HepG2 (cell line): ENCODE measurements around the gene BDH2. TPM values are rescaled to one million over a fixed set of nuclear protein-coding genes. Genes with fewer than 3 reads are reported as not detected.

ENCODE experiments used
- ATAC-seq: fragments of 200-7000 bp; cut with Tn5 transposase; 3 replicates; pipeline ENCODE4 v1.9.1; 2020; ENCODE audit warnings: mild to moderate bottlenecking, moderate library complexity
- BruUV-seq: library from RNA; stranded (reverse); fragments of 400-500 nt; replicated peaks from 2 replicates; lab custom pipeline; 2021; lab: Mats Ljungman, UMichigan
- CTCF ChIA-PET: fragments of 300-600 bp; formaldehyde crosslinking; extraction: SDS; loops from one replicate; lab custom pipeline; 2021; ENCODE audit warnings: low total read pairs, inconsistent platforms, low intra/inter-chr PET ratio; lab: Yijun Ruan, JAX
- POLR2A ChIA-PET: fragments of 350-600 bp; sonication (Branson Sonifier 250); formaldehyde crosslinking; loops from one replicate; lab custom pipeline; 2020; ENCODE audit warnings: antibody characterized with exemption, inconsistent platforms; lab: Yijun Ruan, JAX
- DNase-seq: peaks from one replicate; pipeline ENCODE4 v3.0.0-alpha.2; 2015; ENCODE audit warnings: low spot score
- FAIRE-seq: peaks from 3 replicates; lab custom pipeline; 2011; peaks lifted over from hg19 to GRCh38; lab: Jason Lieb, UNC
- H2AFZ ChIP-seq: one replicate; pipeline ENCODE4 v1.6.1; 2011; ENCODE audit warnings: low read length, inconsistent platforms
- H3K27ac ChIP-seq: fragments of 300-600 bp; 3 replicates; pipeline ENCODE4 v1.8.0; 2011; ENCODE audit warnings: mixed run types, mild to moderate bottlenecking, mixed read lengths, low read length, inconsistent platforms; ENCODE audit not compliant: insufficient read depth; ENCODE audit errors: extremely low read length
- H3K27me3 ChIP-seq, 2 experiments: fragments of 200-600 bp in 1 of 2; 2 replicates in 1 of 2; 3 replicates in 1 of 2; pipeline versions ENCODE4 v1.6.0 to v1.8.0; 2011; ENCODE audit warnings: low read length in 2 of 2, mild to moderate bottlenecking in 2 of 2, moderate library complexity in 2 of 2, inconsistent platforms in 1 of 2; ENCODE audit not compliant: insufficient read depth in 2 of 2, control insufficient read depth in 1 of 2
- H3K36me3 ChIP-seq, 2 experiments: fragments of 200-600 bp in 1 of 2; replicated peaks in 1 of 2; 2 replicates in 1 of 2; 3 replicates in 1 of 2; pipeline versions ENCODE4 v1.5.1 to v1.8.0; 2011; ENCODE audit warnings: low read length in 2 of 2, inconsistent platforms in 1 of 2; ENCODE audit not compliant: insufficient read depth in 2 of 2, control insufficient read depth in 1 of 2
- H3K4me1 ChIP-seq: 2 replicates; pipeline ENCODE4 v1.5.1; 2012; ENCODE audit warnings: low read length, inconsistent platforms; ENCODE audit not compliant: insufficient read depth
- H3K4me2 ChIP-seq: 2 replicates; pipeline ENCODE4 v1.6.0; 2011; ENCODE audit warnings: low read depth, low read length, inconsistent platforms
- H3K4me3 ChIP-seq, 3 experiments: fragments of 200-600 bp in 1 of 3; sonication (generic), shearing (Covaris generic) in 1 of 3; replicated peaks in 1 of 3; 2 replicates each; pipeline ENCODE4 v1.5.1; 2011 to 2016; ENCODE audit warnings: low read length in 3 of 3, inconsistent platforms in 2 of 3, low read depth in 2 of 3, mild to moderate bottlenecking in 2 of 3, control low read depth in 1 of 3, mixed read lengths in 1 of 3; ENCODE audit not compliant: insufficient read depth in 1 of 3
- H3K79me2 ChIP-seq: one replicate; pipeline ENCODE4 v1.6.1; 2011; ENCODE audit warnings: low read length, inconsistent platforms; ENCODE audit not compliant: insufficient read depth
- H3K9ac ChIP-seq: 2 replicates; pipeline ENCODE4 v1.6.0; 2011; ENCODE audit warnings: mild to moderate bottlenecking, low read depth, low read length, inconsistent platforms; ENCODE audit not compliant: insufficient read depth
- H3K9me3 ChIP-seq: 2 replicates; pipeline ENCODE4 v1.5.1; 2012; ENCODE audit warnings: mild to moderate bottlenecking, low read length
- H4K20me1 ChIP-seq: 2 replicates; pipeline ENCODE4 v1.6.0; 2011; ENCODE audit warnings: inconsistent platforms, mild to moderate bottlenecking, low read length, moderate library complexity; ENCODE audit not compliant: insufficient read depth
- ATF1 ChIP-seq: IDR thresholded peaks from 2 replicates; pipeline ENCODE4 v1.6.1; 2016; ENCODE audit warnings: mild to moderate bottlenecking, control low read depth
- CCAR2 ChIP-seq: fragments of 200-400 bp; formaldehyde crosslinking; optimal IDR thresholded peaks from 2 replicates; pipeline ENCODE3; 2018; ENCODE audit warnings: low read depth, mild to moderate bottlenecking, low read length, moderate library complexity
- JARID2 ChIP-seq: sonication (generic); formaldehyde crosslinking; IDR thresholded peaks from 2 replicates; pipeline ENCODE4 v1.8.1; 2023; ENCODE audit warnings: missing genetic modification reagents, inconsistent platforms; ENCODE audit not compliant: insufficient replicate concordance
- KLF13 ChIP-seq: sonication (generic); formaldehyde crosslinking; IDR thresholded peaks from 2 replicates; pipeline ENCODE4 v1.4.0; 2020; ENCODE audit warnings: mild to moderate bottlenecking, missing genetic modification reagents
- NCOA5 ChIP-seq: sonication (generic); formaldehyde crosslinking; IDR thresholded peaks from 2 replicates; pipeline ENCODE4 v1.4.0; 2020; ENCODE audit warnings: missing genetic modification reagents
- SOX6 ChIP-seq, 2 experiments: fragments of 450-650 bp in 1 of 2; sonication (generic) in 1 of 2; formaldehyde crosslinking in 1 of 2; IDR thresholded peaks; 2 replicates each; pipeline versions ENCODE4 v1.4.0 to v1.6.1; 2017 to 2020; ENCODE audit warnings: antibody characterized with exemption in 1 of 2, mild to moderate bottlenecking in 1 of 2, missing genetic modification reagents in 1 of 2
- ZNF354B ChIP-seq: sonication (generic); formaldehyde crosslinking; IDR thresholded peaks from 2 replicates; pipeline ENCODE4 v1.8.0; 2022; ENCODE audit warnings: mild to moderate bottlenecking, missing genetic modification reagents
- WGBS: methylation state at CpG from one replicate; pipeline ENCODE4 v1.1.6; 2017; ENCODE audit warnings: low lambda C conversion rate; 5-methylcytosine and 5-hydroxymethylcytosine counted together
- in situ Hi-C: cut with HindIII; loops from 2 replicates; pipeline ENCODE4 v1.10.0; 2017; ENCODE audit warnings: low pct_unique_long_range_greater_than_20kb; ENCODE audit not compliant: extremely low pct_ligation_motif_present
- intact Hi-C: fragments of 100-400 bp; cut with micrococcal nuclease; formaldehyde crosslinking; loops from one replicate; pipeline ENCODE4 v1.10.0; 2022; ENCODE audit not compliant: unreplicated experiment
- polyA plus RNA-seq, 8 experiments: library from polyadenylated mRNA; depleted of rRNA in 3 of 8; stranded (reverse) in 7 of 8; unstranded in 1 of 8; fragments of >200 nt; fragmentation: Illumina TruSeq in 4 of 8; extraction: Trizol in 4 of 8; gene quantifications; 2 replicates each; pipeline versions ENCODE4 v1.2.1 to v1.2.3, GENCODE V29; 2011 to 2016; ENCODE audit warnings: low read depth in 4 of 8, missing spikeins in 1 of 8, mixed read lengths in 1 of 8; ENCODE audit not compliant: insufficient read depth in 1 of 8
- total RNA-seq, 5 experiments: library from RNA; depleted of rRNA; stranded (reverse); fragments of >200 nt; fragmentation: Illumina TruSeq; extraction: Trizol; gene quantifications; 2 replicates each; pipeline ENCODE4 v1.2.3, GENCODE V29; 2016; ENCODE audit warnings: low read depth in 1 of 5
- TF ChIP-seq, protein P1 (sequence below): IDR thresholded peaks from 2 replicates; pipeline ENCODE4 v1.6.1; 2016; ENCODE audit warnings: low read depth, missing genetic modification reagents, missing compliant biosample characterization
- TF ChIP-seq, protein P2 (sequence below): sonication (generic); formaldehyde crosslinking; IDR thresholded peaks from 2 replicates; pipeline ENCODE4 v1.8.1; 2023; ENCODE audit warnings: mild to moderate bottlenecking, missing genetic modification reagents, borderline replicate concordance

Gene BDH2
- total and polyA plus RNA-seq, 2 of the 13 experiments (the other 11 are each of a cell fraction or from before 2014, with no cell fraction given) = 34.8 to 46.2 TPM

DNA sequence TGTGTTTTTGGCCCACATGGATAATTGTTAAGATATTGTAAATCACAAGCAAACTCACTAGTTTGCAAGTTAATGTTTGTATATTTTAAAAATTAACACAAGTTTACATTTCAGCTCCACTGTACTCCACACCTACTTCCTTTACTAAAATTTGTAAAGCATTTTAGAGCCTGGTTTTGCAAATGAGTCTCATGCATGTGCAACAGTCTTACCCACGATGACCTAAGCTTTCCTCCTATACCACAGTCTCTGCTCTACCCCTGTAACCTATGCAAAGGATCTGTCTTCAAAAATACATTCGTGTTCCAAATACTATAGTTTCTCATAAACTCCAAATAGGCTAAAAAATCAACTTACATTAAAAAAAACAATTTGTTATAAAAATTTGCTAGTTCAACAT is 10.2 kb downstream of the BDH2 start:
- no TSS peak for BruUV-seq
- no peaks in the 10 kb centered on the region for H4K20me1 ChIP-seq
- no peaks in the 10 kb centered on the region for H3K27me3 ChIP-seq
- no peak overlapping the region for H3K4me2 ChIP-seq
- whole genome bisulfite sequencing = 80% methylated on average over 2 of the region's 2 CpGs
- TF ChIP-seq, protein P1, sequence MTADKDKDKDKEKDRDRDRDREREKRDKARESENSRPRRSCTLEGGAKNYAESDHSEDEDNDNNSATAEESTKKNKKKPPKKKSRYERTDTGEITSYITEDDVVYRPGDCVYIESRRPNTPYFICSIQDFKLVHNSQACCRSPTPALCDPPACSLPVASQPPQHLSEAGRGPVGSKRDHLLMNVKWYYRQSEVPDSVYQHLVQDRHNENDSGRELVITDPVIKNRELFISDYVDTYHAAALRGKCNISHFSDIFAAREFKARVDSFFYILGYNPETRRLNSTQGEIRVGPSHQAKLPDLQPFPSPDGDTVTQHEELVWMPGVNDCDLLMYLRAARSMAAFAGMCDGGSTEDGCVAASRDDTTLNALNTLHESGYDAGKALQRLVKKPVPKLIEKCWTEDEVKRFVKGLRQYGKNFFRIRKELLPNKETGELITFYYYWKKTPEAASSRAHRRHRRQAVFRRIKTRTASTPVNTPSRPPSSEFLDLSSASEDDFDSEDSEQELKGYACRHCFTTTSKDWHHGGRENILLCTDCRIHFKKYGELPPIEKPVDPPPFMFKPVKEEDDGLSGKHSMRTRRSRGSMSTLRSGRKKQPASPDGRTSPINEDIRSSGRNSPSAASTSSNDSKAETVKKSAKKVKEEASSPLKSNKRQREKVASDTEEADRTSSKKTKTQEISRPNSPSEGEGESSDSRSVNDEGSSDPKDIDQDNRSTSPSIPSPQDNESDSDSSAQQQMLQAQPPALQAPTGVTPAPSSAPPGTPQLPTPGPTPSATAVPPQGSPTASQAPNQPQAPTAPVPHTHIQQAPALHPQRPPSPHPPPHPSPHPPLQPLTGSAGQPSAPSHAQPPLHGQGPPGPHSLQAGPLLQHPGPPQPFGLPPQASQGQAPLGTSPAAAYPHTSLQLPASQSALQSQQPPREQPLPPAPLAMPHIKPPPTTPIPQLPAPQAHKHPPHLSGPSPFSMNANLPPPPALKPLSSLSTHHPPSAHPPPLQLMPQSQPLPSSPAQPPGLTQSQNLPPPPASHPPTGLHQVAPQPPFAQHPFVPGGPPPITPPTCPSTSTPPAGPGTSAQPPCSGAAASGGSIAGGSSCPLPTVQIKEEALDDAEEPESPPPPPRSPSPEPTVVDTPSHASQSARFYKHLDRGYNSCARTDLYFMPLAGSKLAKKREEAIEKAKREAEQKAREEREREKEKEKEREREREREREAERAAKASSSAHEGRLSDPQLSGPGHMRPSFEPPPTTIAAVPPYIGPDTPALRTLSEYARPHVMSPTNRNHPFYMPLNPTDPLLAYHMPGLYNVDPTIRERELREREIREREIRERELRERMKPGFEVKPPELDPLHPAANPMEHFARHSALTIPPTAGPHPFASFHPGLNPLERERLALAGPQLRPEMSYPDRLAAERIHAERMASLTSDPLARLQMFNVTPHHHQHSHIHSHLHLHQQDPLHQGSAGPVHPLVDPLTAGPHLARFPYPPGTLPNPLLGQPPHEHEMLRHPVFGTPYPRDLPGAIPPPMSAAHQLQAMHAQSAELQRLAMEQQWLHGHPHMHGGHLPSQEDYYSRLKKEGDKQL (CRISPR knock-in tag) = no peak
- TF ChIP-seq ZNF354B (no peak), JARID2 (no peak), ATF1 (CRISPR knock-in tag) (no peak), KLF13 (CRISPR knock-in tag) (no peak), NCOA5 (CRISPR knock-in tag) (no peak), SOX6 (IDR thresholded peaks at IDR 0.05) (no peak), SOX6 (CRISPR knock-in tag; IDR thresholded peaks at IDR 0.05) (no peak), CCAR2 (no peak)
- TF ChIP-seq, protein P2, sequence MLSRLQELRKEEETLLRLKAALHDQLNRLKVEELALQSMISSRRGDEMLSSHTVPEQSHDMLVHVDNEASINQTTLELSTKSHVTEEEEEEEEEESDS (CRISPR knock-in tag) = no peak
- DNase-seq (no peak), ATAC-seq (no peak), FAIRE-seq (no peak)
- H3K36me3 ChIP-seq = peaks cover 3 to 21% of the 10 kb centered on the region in 2 experiments; a peak in 2 of 5 replicates
- H3K4me3 ChIP-seq = no peak overlapping the region
- in situ Hi-C loops = loop anchor here (5.0 kb wide), 1 partner anchor 47 kb away; no protein-coding TSS in a partner anchor
- no peak overlapping the region for H2AFZ ChIP-seq
- POLR2A ChIA-PET = no interaction called here
- H3K79me2 ChIP-seq = no peaks in the 10 kb centered on the region
- CTCF ChIA-PET = interaction anchor here (1.7 kb wide), 1 partner anchor 43 kb away, joined by 7 read pairs; no protein-coding TSS in a partner anchor
- no peaks in the 10 kb centered on the region for H3K9me3 ChIP-seq
- H3K4me1 ChIP-seq = no peaks in the 10 kb centered on the region
- no peak overlapping the region for H3K27ac ChIP-seq
- H3K9ac ChIP-seq = no peak overlapping the region
- intact Hi-C loops = no loop called here
